Measurements from ENCODE around the gene SLX9.

Gene SLX9

DNA sequence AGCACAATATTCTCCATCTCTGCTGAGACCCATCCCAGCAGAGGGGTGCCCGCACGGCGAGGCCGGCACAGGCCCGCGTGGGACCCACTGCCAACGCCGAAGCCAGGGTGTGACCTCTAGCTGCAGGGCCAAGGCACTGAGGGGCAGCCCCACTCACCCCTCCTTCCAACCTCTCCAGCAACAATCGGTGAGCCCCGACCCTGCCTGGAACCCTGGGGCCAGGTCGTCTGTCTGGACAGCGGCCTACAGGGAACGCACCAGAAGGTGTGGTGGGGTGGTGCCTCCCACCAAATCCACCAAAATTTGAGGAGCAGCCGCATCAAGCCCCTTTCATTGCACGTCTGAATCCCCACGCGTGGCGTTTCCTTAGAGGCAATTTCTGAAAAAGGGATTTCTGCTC, 71.6 kb downstream of the SLX9 start:
- no peak for ATAC-seq (ENCODE audit: low read depth)
- no peaks in the 10 kb centered on the region for H3K36me3 ChIP-seq (ENCODE audit: low read depth)
- TF ChIP-seq, protein P1, sequence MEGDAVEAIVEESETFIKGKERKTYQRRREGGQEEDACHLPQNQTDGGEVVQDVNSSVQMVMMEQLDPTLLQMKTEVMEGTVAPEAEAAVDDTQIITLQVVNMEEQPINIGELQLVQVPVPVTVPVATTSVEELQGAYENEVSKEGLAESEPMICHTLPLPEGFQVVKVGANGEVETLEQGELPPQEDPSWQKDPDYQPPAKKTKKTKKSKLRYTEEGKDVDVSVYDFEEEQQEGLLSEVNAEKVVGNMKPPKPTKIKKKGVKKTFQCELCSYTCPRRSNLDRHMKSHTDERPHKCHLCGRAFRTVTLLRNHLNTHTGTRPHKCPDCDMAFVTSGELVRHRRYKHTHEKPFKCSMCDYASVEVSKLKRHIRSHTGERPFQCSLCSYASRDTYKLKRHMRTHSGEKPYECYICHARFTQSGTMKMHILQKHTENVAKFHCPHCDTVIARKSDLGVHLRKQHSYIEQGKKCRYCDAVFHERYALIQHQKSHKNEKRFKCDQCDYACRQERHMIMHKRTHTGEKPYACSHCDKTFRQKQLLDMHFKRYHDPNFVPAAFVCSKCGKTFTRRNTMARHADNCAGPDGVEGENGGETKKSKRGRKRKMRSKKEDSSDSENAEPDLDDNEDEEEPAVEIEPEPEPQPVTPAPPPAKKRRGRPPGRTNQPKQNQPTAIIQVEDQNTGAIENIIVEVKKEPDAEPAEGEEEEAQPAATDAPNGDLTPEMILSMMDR (IDR thresholded peaks at IDR 0.05; ENCODE audit: poor library complexity, severe bottlenecking), result no peak
- peak; percentile 42 for DNase-seq (ENCODE audit: low spot score)
- H3K9me3 ChIP-seq (ENCODE audit: severe bottlenecking), result no peaks in the 10 kb centered on the region
- H3K4me3 ChIP-seq (ENCODE audit: severe bottlenecking), result no peak overlapping the region
- H3K27me3 ChIP-seq (ENCODE audit: insufficient read depth, poor library complexity, severe bottlenecking), result no peaks in the 10 kb centered on the region
- H3K4me1 ChIP-seq (ENCODE audit: insufficient read depth, poor library complexity, severe bottlenecking), result peaks cover 30% of the 10 kb centered on the region
- H3K27ac ChIP-seq (ENCODE audit: poor library complexity, severe bottlenecking), result peak overlapping the region; percentile 95

DNA sequence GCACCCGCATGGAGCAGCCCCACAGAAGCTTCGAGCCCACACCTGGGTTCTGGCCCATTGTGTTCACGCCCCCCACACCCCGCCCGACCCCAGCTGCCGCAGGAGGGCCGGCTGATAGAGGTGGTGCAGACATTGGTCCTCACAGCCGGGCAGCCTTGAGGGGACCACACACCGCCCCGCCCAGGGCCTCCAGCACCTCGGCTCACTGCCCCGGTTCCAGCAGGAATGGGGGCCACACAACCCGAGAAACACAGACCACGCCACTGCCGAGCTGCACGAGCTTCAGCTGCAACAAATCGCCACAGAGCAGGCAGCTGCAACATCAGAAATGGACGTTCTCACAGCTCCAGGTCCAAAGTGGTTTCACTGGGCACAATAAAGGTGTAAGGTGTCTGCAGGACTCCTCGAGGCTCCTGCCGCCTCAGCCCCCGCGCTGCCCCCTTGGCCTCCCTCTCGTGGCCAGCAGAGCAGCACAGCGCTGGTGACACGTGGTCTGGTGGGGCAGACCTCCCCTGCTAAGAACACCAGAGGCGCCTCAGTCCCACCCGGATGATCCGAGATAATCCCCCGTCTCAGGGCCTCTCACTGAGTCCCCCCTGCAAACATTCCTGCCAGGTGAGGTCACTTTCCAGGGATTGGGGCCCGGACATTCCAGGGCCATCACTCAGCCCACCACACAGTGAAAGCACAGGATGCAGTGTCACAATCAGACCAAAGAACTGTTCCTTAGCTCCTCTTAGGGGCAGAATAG, 72.3 kb downstream of the SLX9 start:
- no peaks in the 10 kb centered on the region for H3K27me3 ChIP-seq (ENCODE audit: insufficient read depth, poor library complexity, severe bottlenecking)

DNA sequence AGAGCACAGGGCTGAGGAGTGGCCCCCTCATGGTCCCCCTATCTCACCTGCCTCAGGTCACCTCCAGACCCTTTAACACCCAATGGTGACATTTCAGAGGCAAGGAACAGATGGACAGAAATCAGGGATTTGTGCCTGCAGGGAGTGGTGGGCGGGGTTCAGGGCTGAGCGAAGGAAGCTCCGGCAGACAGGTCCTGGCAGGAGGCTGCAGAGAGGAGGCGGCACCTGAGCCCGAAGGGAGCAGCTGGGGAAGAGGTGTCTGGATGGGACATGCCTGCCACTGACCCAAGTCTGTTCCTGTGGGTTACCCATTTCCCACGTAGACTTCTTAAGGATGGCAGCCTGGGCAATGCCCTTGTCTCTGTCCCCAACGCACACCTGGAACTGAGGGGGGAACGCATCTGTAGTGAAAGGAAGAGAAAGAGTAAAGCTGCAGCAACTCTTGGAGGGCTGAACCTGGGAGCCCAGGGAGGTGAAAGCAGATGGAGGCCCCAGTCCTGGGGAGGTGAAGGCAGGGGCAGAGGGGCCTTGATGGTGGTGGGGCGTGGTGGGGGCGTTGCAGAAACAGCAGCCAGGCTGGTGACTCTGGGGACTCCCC, 72.9 kb downstream of the SLX9 start:
- peak; percentile 87 for DNase-seq (ENCODE audit: low spot score)
- Histone ChIP-seq H3K4me3 (ENCODE audit: severe bottlenecking) (no peak overlapping the region), H3K9me3 (ENCODE audit: severe bottlenecking) (no peaks in the 10 kb centered on the region), H3K4me1 (ENCODE audit: insufficient read depth, poor library complexity, severe bottlenecking) (peaks cover 37% of the 10 kb centered on the region), H3K27ac (ENCODE audit: poor library complexity, severe bottlenecking) (peak overlapping the region; percentile 95), H3K27me3 (ENCODE audit: insufficient read depth, poor library complexity, severe bottlenecking) (no peaks in the 10 kb centered on the region), H3K36me3 (ENCODE audit: low read depth) (no peaks in the 10 kb centered on the region)
- TF ChIP-seq, protein P1 (IDR thresholded peaks at IDR 0.05; ENCODE audit: poor library complexity, severe bottlenecking), result peak; percentile 24
- peak; percentile 82 for ATAC-seq (ENCODE audit: low read depth)

More for the DNA sequence above, 72.3 kb downstream of the SLX9 start:
- no peaks in the 10 kb centered on the region for H3K9me3 ChIP-seq (ENCODE audit: severe bottlenecking)
- peak; percentile 92 for ATAC-seq (ENCODE audit: low read depth)
- TF ChIP-seq, protein P1 (IDR thresholded peaks at IDR 0.05; ENCODE audit: poor library complexity, severe bottlenecking), result peak; percentile 33
- H3K27ac ChIP-seq (ENCODE audit: poor library complexity, severe bottlenecking), result peak overlapping the region; percentile 95
- DNase-seq (ENCODE audit: low spot score), result peak; percentile 92
- peaks cover 32% of the 10 kb centered on the region for H3K4me1 ChIP-seq (ENCODE audit: insufficient read depth, poor library complexity, severe bottlenecking)
- H3K36me3 ChIP-seq (ENCODE audit: low read depth), result no peaks in the 10 kb centered on the region
- no peak overlapping the region for H3K4me3 ChIP-seq (ENCODE audit: severe bottlenecking)

DNA sequence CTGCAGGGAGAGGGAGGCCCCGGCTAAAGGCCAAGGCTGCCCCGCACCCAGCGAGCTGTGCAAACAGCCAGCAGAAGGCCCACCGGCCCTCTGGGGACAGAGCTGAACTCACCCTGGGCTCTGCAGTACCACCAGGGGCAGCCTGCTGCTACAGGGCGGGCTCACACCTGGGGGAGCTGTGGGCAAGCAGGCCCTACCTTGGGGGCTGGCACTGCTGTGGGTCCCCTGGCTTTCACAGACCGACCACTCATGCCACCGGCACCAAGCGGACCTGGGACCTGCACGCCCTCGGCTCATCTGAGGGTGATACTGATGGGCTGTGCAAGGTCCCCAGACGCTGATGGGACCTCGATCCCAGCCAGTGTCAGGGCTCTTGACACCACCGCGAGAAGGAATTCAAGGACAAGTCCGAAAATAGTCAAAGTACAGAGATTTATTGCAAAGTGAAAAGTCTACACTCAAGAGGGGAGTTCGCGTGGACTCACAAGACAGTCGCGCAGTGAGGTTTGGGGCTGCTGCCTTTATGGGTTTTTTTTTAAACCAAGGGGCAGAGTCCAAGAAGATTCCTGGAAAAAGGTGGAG, 73.5 kb downstream of the SLX9 start:
- ATAC-seq (ENCODE audit: low read depth) (no peak), DNase-seq (ENCODE audit: low spot score) (no peak)
- Histone ChIP-seq H3K27ac (ENCODE audit: poor library complexity, severe bottlenecking) (peak overlapping the region; percentile 95), H3K36me3 (ENCODE audit: low read depth) (no peaks in the 10 kb centered on the region), H3K9me3 (ENCODE audit: severe bottlenecking) (no peaks in the 10 kb centered on the region), H3K27me3 (ENCODE audit: insufficient read depth, poor library complexity, severe bottlenecking) (no peaks in the 10 kb centered on the region), H3K4me3 (ENCODE audit: severe bottlenecking) (no peak overlapping the region), H3K4me1 (ENCODE audit: insufficient read depth, poor library complexity, severe bottlenecking) (peaks cover 37% of the 10 kb centered on the region)
- TF ChIP-seq, protein P1 (IDR thresholded peaks at IDR 0.05; ENCODE audit: poor library complexity, severe bottlenecking), result no peak

Measured in RWPE2 (cell line).